ENCODE data around the gene SULT1C4. TPM values are rescaled to one million over a fixed set of nuclear protein-coding genes. Genes with fewer than 3 reads are reported as not detected.

Gene SULT1C4
- total RNA-seq, 1 experiment from 2014 or later, result not detected

DNA sequence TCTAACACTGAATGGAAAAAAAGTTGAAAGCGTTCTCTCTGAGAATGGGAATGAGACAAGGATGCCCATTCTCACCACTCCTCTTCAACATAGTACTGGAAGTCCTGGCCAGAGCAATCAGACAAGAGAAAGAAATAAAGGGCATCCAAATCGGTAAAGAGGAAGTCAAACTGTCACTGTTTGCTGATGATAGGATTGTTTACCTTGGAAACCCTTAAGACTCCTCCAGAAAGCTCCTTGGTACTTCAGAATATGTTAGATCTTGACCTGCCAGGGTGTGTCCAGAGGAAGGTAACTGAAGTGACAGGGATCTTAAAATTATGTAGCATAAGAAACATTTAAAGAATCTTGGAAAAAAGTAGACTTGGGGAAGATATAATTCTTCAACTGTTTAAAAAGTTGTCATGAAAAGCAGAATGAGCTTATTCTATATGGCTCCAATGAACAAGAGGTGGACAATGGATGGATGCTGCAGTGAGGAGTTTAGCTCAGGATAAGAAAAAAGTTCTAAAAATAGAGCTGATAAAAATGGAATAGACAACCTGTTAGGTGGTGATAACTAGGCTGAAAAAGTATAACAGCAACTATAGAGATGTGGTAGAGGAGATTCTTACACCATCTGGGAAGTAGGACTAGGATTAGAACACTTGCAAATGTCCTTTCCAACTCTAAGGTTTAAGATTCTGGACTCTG, 16.8 kb upstream of the SULT1C4 start:
- CTCF ChIA-PET, result no interaction called here
- TF ChIP-seq, protein P1, sequence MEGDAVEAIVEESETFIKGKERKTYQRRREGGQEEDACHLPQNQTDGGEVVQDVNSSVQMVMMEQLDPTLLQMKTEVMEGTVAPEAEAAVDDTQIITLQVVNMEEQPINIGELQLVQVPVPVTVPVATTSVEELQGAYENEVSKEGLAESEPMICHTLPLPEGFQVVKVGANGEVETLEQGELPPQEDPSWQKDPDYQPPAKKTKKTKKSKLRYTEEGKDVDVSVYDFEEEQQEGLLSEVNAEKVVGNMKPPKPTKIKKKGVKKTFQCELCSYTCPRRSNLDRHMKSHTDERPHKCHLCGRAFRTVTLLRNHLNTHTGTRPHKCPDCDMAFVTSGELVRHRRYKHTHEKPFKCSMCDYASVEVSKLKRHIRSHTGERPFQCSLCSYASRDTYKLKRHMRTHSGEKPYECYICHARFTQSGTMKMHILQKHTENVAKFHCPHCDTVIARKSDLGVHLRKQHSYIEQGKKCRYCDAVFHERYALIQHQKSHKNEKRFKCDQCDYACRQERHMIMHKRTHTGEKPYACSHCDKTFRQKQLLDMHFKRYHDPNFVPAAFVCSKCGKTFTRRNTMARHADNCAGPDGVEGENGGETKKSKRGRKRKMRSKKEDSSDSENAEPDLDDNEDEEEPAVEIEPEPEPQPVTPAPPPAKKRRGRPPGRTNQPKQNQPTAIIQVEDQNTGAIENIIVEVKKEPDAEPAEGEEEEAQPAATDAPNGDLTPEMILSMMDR (conservative IDR thresholded peaks at IDR 0.05; ENCODE audit: low read depth, low read length), result no peak
- TF ChIP-seq EZH2 (IDR thresholded peaks at IDR 0.05; ENCODE audit: borderline replicate concordance, low read depth, low read length, poor library complexity, severe bottlenecking), result no peak
- H3K4me3 ChIP-seq (ENCODE audit: low read depth, low read length, poor library complexity, severe bottlenecking), result no peak overlapping the region
- no peaks in the 10 kb centered on the region for H3K36me3 ChIP-seq (ENCODE audit: insufficient read depth, low read length, poor library complexity, severe bottlenecking)
- no peaks in the 10 kb centered on the region for H3K4me1 ChIP-seq (ENCODE audit: insufficient read depth, low read length, poor library complexity, severe bottlenecking)
- H3K27me3 ChIP-seq (replicated peaks; ENCODE audit: insufficient read depth, low read depth, low read length, poor library complexity), result peaks cover 12% of the 10 kb centered on the region
- DNase-seq (ENCODE audit: low spot score), result no peak
- POLR2A ChIA-PET (ENCODE audit: low non-redundant PET), result no interaction called here
- no peak overlapping the region for H3K27ac ChIP-seq (ENCODE audit: low read depth, low read length, poor library complexity, severe bottlenecking)
- intact Hi-C loops (cut with micrococcal nuclease; ENCODE audit: unreplicated experiment), result no loop called here
- no peaks in the 10 kb centered on the region for H3K9me3 ChIP-seq (ENCODE audit: low read depth, low read length, poor library complexity, severe bottlenecking)
- BruUV-seq (replicated peaks), result no TSS peak

DNA sequence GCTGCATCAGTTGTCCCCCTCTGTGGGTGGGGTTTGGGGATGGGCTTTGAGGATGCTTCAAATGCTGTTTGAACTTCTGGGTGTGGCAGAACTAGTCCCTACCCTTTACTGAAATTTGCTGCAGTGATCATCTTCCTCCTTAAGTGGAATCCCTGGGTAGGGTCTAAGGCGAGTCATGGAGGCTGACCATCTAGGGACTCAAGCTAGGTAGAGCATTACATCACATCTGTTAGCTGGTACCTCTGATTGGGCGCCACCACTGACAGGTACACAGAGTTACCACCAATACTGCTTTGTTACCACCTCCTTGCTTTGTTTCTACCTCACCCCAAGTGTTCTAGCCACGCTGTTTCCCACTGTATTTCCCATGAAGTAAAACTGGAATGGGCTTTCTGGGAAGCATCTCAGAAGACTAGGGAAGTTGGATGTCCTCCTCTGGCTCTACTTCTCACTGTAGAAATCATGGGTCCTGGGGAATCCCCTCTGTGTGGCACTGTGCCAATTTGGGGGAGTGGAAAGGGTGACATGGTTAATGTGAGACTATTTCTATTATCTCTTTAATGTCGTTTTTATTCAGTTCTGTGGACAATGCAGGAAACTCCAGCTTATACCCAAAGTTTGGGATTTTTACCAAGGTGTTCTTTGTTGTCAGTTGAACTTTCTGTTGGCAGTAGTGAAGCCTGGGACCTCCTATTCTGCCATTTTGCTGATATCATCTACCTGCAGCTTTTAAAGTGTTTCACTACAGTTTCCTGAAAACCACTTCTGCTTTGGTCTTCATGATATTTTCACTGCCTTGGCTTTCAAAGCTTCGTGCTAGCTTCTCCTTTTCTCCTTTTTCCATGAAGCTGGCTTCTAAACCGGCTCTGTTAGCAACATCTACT, 14.5 kb upstream of the SULT1C4 start:
- no peaks in the 10 kb centered on the region for H3K9me3 ChIP-seq (ENCODE audit: low read depth, low read length, poor library complexity, severe bottlenecking)
- no peaks in the 10 kb centered on the region for H3K4me1 ChIP-seq (ENCODE audit: insufficient read depth, low read length, poor library complexity, severe bottlenecking)
- DNase-seq (ENCODE audit: low spot score), result no peak
- H3K36me3 ChIP-seq (ENCODE audit: insufficient read depth, low read length, poor library complexity, severe bottlenecking), result no peaks in the 10 kb centered on the region
- H3K27ac ChIP-seq (ENCODE audit: low read depth, low read length, poor library complexity, severe bottlenecking), result no peak overlapping the region
- CTCF ChIA-PET, result no interaction called here
- no peak overlapping the region for H3K4me3 ChIP-seq (ENCODE audit: low read depth, low read length, poor library complexity, severe bottlenecking)
- POLR2A ChIA-PET (ENCODE audit: low non-redundant PET), result no interaction called here
- BruUV-seq (replicated peaks), result no TSS peak
- intact Hi-C loops (cut with micrococcal nuclease; ENCODE audit: unreplicated experiment), result no loop called here
- no peak for TF ChIP-seq EZH2 (IDR thresholded peaks at IDR 0.05; ENCODE audit: borderline replicate concordance, low read depth, low read length, poor library complexity, severe bottlenecking)
- TF ChIP-seq, protein P1 (conservative IDR thresholded peaks at IDR 0.05; ENCODE audit: low read depth, low read length), result no peak
- peaks cover 6% of the 10 kb centered on the region for H3K27me3 ChIP-seq (replicated peaks; ENCODE audit: insufficient read depth, low read depth, low read length, poor library complexity)

DNA sequence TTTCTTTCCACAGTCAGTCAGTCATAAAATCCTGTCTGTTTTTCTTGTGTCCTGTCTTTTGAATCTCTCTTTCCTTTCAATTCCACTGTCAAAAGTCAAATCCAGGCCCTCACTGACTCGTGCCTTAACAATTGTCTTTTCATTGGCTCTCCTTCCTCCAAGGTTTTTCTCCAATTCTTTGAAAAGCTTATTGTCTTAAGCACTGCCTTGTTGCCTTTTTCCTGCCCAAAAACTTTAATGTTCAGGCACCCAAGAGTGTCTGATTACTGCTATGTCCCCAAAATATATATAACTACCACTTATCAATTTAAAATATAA, 13.9 kb upstream of the SULT1C4 start:
- no peak overlapping the region for H3K27ac ChIP-seq (ENCODE audit: low read depth, low read length, poor library complexity, severe bottlenecking)
- peaks cover 6% of the 10 kb centered on the region for H3K27me3 ChIP-seq (replicated peaks; ENCODE audit: insufficient read depth, low read depth, low read length, poor library complexity)
- ChIA-PET POLR2A (ENCODE audit: low non-redundant PET) (no interaction called here), CTCF (no interaction called here)
- intact Hi-C loops (cut with micrococcal nuclease; ENCODE audit: unreplicated experiment), result no loop called here
- H3K36me3 ChIP-seq (ENCODE audit: insufficient read depth, low read length, poor library complexity, severe bottlenecking), result no peaks in the 10 kb centered on the region
- no TSS peak for BruUV-seq (replicated peaks)
- H3K9me3 ChIP-seq (ENCODE audit: low read depth, low read length, poor library complexity, severe bottlenecking), result no peaks in the 10 kb centered on the region
- no peak overlapping the region for H3K4me3 ChIP-seq (ENCODE audit: low read depth, low read length, poor library complexity, severe bottlenecking)
- no peak for DNase-seq (ENCODE audit: low spot score)
- no peaks in the 10 kb centered on the region for H3K4me1 ChIP-seq (ENCODE audit: insufficient read depth, low read length, poor library complexity, severe bottlenecking)
- TF ChIP-seq, protein P1 (conservative IDR thresholded peaks at IDR 0.05; ENCODE audit: low read depth, low read length), result no peak
- TF ChIP-seq EZH2 (IDR thresholded peaks at IDR 0.05; ENCODE audit: borderline replicate concordance, low read depth, low read length, poor library complexity, severe bottlenecking), result no peak

Data from A673 (cell line).